Retinal pigment epithelial cell (primary cell): ENCODE measurements around the gene PRX.

Experiments used
- DNase-seq: peaks from one replicate; pipeline ENCODE4 v3.0.0-alpha.2; 2010; ENCODE audit warnings: low read depth
- H3K4me3 ChIP-seq: 2 replicates; pipeline ENCODE4 v1.5.1; 2011; ENCODE audit warnings: mild to moderate bottlenecking, low read length, control low read depth, moderate library complexity
- CTCF ChIP-seq: conservative IDR thresholded peaks from 2 replicates; pipeline ENCODE4 v1.5.1; 2011; ENCODE audit warnings: low read depth, low read length, control low read depth, inconsistent platforms

Gene PRX

GRCh38 chr19:40390084-40390742, 23.0 kb downstream of the PRX start, which contains the start of gene HIPK4:
HIPK4 (minus strand) TSS chr19:40390181; CDS start chr19:40389902, 279 bp downstream.
- DNase-seq, result no peak
- no peak for TF ChIP-seq CTCF
- no peak within 1 kb of the TSS for H3K4me3 ChIP-seq

GRCh38 chr19:40389404-40390083, 23.6 kb downstream of the PRX start:
- H3K4me3 ChIP-seq, result no peak overlapping the region
- DNase-seq, result no peak
- no peak for TF ChIP-seq CTCF

GRCh38 chr19:40388481-40388880, 24.7 kb downstream of the PRX start:
- TF ChIP-seq CTCF, result no peak
- no peak for DNase-seq
- H3K4me3 ChIP-seq, result no peak overlapping the region

- H3K4me3 ChIP-seq, result no peak overlapping the region
- no peak for TF ChIP-seq CTCF
- no peak for DNase-seq
These were observed 26.0 kb downstream of the PRX start for GRCh38 chr19:40387155-40387554.

GRCh38 chr19:40383668-40384248, 29.4 kb downstream of the PRX start:
- no peak for DNase-seq
- no peak overlapping the region for H3K4me3 ChIP-seq
- no peak for TF ChIP-seq CTCF

GRCh38 chr19:40381321-40381720, 31.9 kb downstream of the PRX start:
- TF ChIP-seq CTCF, result peak; percentile 25
- no peak for DNase-seq
- H3K4me3 ChIP-seq, result no peak overlapping the region
